Neural progenitor cell (in vitro differentiated cells): ENCODE measurements around the gene R3HDM2. TPM values are rescaled to one million over a fixed set of nuclear protein-coding genes. Genes with fewer than 3 reads are reported as not detected.

Experiments
- DNase-seq: peaks from one replicate; pipeline ENCODE4 v3.0.0-alpha.2; 2016; ENCODE audit warnings: low spot score
- H2AFZ ChIP-seq: fragments of 200-600 bp; sonication (generic); replicated peaks from 2 replicates; pipeline ENCODE4 v1.6.1; 2016; ENCODE audit warnings: antibody characterized with exemption
- H3F3A ChIP-seq: fragments of 200-600 bp; sonication (generic); 2 replicates; pipeline ENCODE4 v1.6.1; 2016; ENCODE audit warnings: antibody characterized with exemption, low read depth
- H3K27ac ChIP-seq: fragments of 200-600 bp; sonication (generic); 2 replicates; pipeline ENCODE4 v1.5.1; 2016; ENCODE audit warnings: mild to moderate bottlenecking
- H3K27me3 ChIP-seq: fragments of 200-600 bp; sonication (generic); 2 replicates; pipeline ENCODE4 v1.6.1; 2016; ENCODE audit warnings: mild to moderate bottlenecking, moderate library complexity
- H3K36me3 ChIP-seq: fragments of 200-600 bp; sonication (generic); 2 replicates; pipeline ENCODE4 v1.5.1; 2016
- H3K4me1 ChIP-seq: fragments of 200-600 bp; sonication (generic); 2 replicates; pipeline ENCODE4 v1.6.1; 2016; ENCODE audit warnings: mixed run types
- H3K4me2 ChIP-seq: fragments of 200-600 bp; sonication (generic); 2 replicates; pipeline ENCODE4 v1.6.1; 2016
- H3K4me3 ChIP-seq: fragments of 200-600 bp; sonication (generic); 2 replicates; pipeline ENCODE4 v1.5.1; 2016
- H3K79me2 ChIP-seq: fragments of 200-600 bp; sonication (generic); 2 replicates; pipeline ENCODE4 v1.6.1; 2016; ENCODE audit warnings: low read depth
- H3K9ac ChIP-seq: fragments of 200-600 bp; sonication (generic); 2 replicates; pipeline ENCODE4 v1.6.1; 2016
- H3K9me3 ChIP-seq: fragments of 200-600 bp; sonication (generic); 2 replicates; pipeline ENCODE4 v1.5.1; 2016; ENCODE audit warnings: low read depth
- H4K20me1 ChIP-seq: fragments of 200-600 bp; sonication (generic); 2 replicates; pipeline ENCODE4 v1.6.1; 2016; ENCODE audit warnings: low read depth
- H3K27ac Mint-ChIP-seq: 3 replicates; pipeline ENCODE4 v1.8.0; 2021; ENCODE audit warnings: mixed read lengths
- H3K27me3 Mint-ChIP-seq: 2 replicates; pipeline ENCODE4 v1.8.0; 2022; ENCODE audit warnings: low read depth, mild to moderate bottlenecking, inconsistent platforms, moderate library complexity, mixed read lengths; ENCODE audit not compliant: insufficient read depth
- H3K36me3 Mint-ChIP-seq: 3 replicates; pipeline ENCODE4 v1.8.0; 2021; ENCODE audit warnings: mixed read lengths
- H3K4me1 Mint-ChIP-seq: 3 replicates; pipeline ENCODE4 v1.8.0; 2021; ENCODE audit warnings: mixed read lengths
- H3K4me3 Mint-ChIP-seq: 3 replicates; pipeline ENCODE4 v1.8.0; 2021; ENCODE audit warnings: mild to moderate bottlenecking, moderate library complexity, mixed read lengths
- H3K9me3 Mint-ChIP-seq: 3 replicates; pipeline ENCODE4 v1.8.0; 2020; ENCODE audit warnings: mixed read lengths
- CTCF ChIP-seq: fragments of 200-600 bp; sonication (generic); IDR thresholded peaks from 2 replicates; pipeline ENCODE4 v1.5.1; 2017; ENCODE audit warnings: antibody characterized with exemption, mild to moderate bottlenecking
- EZH2 ChIP-seq: fragments of 200-600 bp; sonication (generic); IDR thresholded peaks from 2 replicates; pipeline ENCODE4 v1.6.1; 2017; ENCODE audit warnings: antibody characterized with exemption, mild to moderate bottlenecking, moderate library complexity
- EZH2phosphoT487 ChIP-seq: fragments of 200-600 bp; sonication (generic); IDR thresholded peaks from 2 replicates; pipeline ENCODE4 v1.6.1; 2017; ENCODE audit warnings: antibody characterized with exemption
- total RNA-seq: library from RNA; depleted of rRNA; stranded (reverse); fragments of >200 nt; gene quantifications from 2 replicates; pipeline ENCODE4 v1.2.3, GENCODE V29; 2015; ENCODE audit warnings: low replicate concordance

Gene R3HDM2
- total RNA-seq, 1 donor from 2014 or later, result 40.0 TPM

- Mint-ChIP-seq H3K4me1 (no peaks in the 10 kb centered on the region), H3K4me3 (no peak overlapping the region), H3K27ac (no peak overlapping the region), H3K9me3 (no peaks in the 10 kb centered on the region), H3K36me3 (peaks cover 16% of the 10 kb centered on the region), H3K27me3 (no peaks in the 10 kb centered on the region)
- H3K36me3 ChIP-seq, result no peaks in the 10 kb centered on the region
- no peaks in the 10 kb centered on the region for H3K9me3 ChIP-seq
- no peak overlapping the region for H3K4me2 ChIP-seq
- H3F3A ChIP-seq, result no peaks in the 10 kb centered on the region
- no peaks in the 10 kb centered on the region for H4K20me1 ChIP-seq
- TF ChIP-seq CTCF, result no peak
- no peak for TF ChIP-seq EZH2phosphoT487
- TF ChIP-seq EZH2, result no peak
- no peak overlapping the region for H3K27ac ChIP-seq
- H3K4me3 ChIP-seq, result no peak overlapping the region
- H3K9ac ChIP-seq, result no peak overlapping the region
- H3K79me2 ChIP-seq, result no peaks in the 10 kb centered on the region
- DNase-seq, result no peak
- H3K27me3 ChIP-seq, result no peaks in the 10 kb centered on the region
- H3K4me1 ChIP-seq, result no peaks in the 10 kb centered on the region
- H2AFZ ChIP-seq, result no peak overlapping the region
These were observed 70.4 kb downstream of the R3HDM2 start for GRCh38 chr12:57360468-57360867.

- no peak overlapping the region for H3K9ac ChIP-seq
- H4K20me1 ChIP-seq, result no peaks in the 10 kb centered on the region
- H3K36me3 ChIP-seq, result no peaks in the 10 kb centered on the region
- no peaks in the 10 kb centered on the region for H3K9me3 ChIP-seq
- DNase-seq, result no peak
- Mint-ChIP-seq H3K27ac (no peak overlapping the region), H3K4me3 (no peak overlapping the region), H3K36me3 (peaks cover 19% of the 10 kb centered on the region), H3K4me1 (no peaks in the 10 kb centered on the region), H3K27me3 (no peaks in the 10 kb centered on the region), H3K9me3 (no peaks in the 10 kb centered on the region)
- no peaks in the 10 kb centered on the region for H3K4me1 ChIP-seq
- H3K4me3 ChIP-seq, result no peak overlapping the region
- no peaks in the 10 kb centered on the region for H3K27me3 ChIP-seq
- TF ChIP-seq EZH2 (no peak), CTCF (no peak), EZH2phosphoT487 (no peak)
- H3F3A ChIP-seq, result no peaks in the 10 kb centered on the region
- H3K79me2 ChIP-seq, result no peaks in the 10 kb centered on the region
- no peak overlapping the region for H3K27ac ChIP-seq
- no peak overlapping the region for H3K4me2 ChIP-seq
- no peak overlapping the region for H2AFZ ChIP-seq
These were observed 72.2 kb downstream of the R3HDM2 start for GRCh38 chr12:57358646-57359045.

GRCh38 chr12:57355734-57356133, 75.1 kb downstream of the R3HDM2 start:
- DNase-seq, result no peak
- Histone ChIP-seq H3K36me3 (peaks cover 6% of the 10 kb centered on the region), H4K20me1 (no peaks in the 10 kb centered on the region), H3K79me2 (no peaks in the 10 kb centered on the region), H3K27me3 (no peaks in the 10 kb centered on the region), H2AFZ (no peak overlapping the region), H3K4me1 (no peaks in the 10 kb centered on the region), H3K4me3 (no peak overlapping the region), H3F3A (no peaks in the 10 kb centered on the region), H3K9ac (no peak overlapping the region), H3K9me3 (no peaks in the 10 kb centered on the region), H3K4me2 (no peak overlapping the region), H3K27ac (no peak overlapping the region)
- no peaks in the 10 kb centered on the region for H3K4me1 Mint-ChIP-seq
- peaks cover 19% of the 10 kb centered on the region for H3K36me3 Mint-ChIP-seq
- no peaks in the 10 kb centered on the region for H3K27me3 Mint-ChIP-seq
- no peaks in the 10 kb centered on the region for H3K9me3 Mint-ChIP-seq
- no peak for TF ChIP-seq EZH2
- no peak for TF ChIP-seq EZH2phosphoT487
- no peak for TF ChIP-seq CTCF
- H3K27ac Mint-ChIP-seq, result no peak overlapping the region
- no peak overlapping the region for H3K4me3 Mint-ChIP-seq
